Measurements from ENCODE around the gene CHTF18. TPM values are rescaled to one million over a fixed set of nuclear protein-coding genes. Genes with fewer than 3 reads are reported as not detected.

The CHTF18 gene
- total and polyA plus RNA-seq, 4 donors = 7.5 to 17.4 (median 14.9) TPM

DNA sequence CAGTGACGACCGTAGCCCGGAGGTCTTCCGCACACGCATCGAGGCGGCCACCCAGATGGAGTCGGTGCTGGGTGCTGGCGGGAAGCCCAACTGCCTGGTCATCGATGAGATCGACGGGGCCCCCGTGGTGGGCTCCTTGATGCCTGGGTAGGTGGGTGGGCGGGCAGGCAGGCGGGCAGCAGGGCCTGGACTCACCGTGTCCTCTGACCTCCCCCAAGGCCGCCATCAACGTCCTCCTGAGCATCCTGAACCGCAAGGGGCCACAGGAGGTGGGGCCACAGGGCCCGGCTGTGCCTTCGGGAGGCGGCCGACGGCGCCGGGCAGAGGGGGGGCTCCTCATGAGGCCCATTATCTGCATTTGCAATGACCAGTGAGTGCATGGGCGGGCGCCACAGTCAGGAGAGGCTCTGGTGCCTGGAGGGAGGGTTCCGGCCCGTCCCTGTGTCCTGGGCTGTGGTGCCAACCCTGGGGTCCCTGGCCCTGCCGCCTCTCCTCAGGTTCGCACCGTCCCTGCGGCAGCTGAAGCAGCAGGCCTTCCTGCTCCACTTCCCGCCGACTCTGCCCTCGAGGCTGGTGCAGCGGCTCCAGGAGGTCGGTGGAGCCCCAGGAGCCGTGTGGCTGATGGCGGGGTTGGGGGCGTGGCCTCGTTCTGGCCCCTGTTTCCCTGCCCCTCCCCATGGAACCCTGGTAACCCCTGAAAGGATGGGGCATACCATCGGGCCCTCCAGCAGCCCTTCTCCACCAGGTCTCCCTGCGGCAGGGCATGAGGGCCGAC, 4.0 kb downstream of the CHTF18 start:
- H3K27ac ChIP-seq (ENCODE audit: low read depth in 1 of 2, low read length in 1 of 2) = no peak overlapping the region
- no peak for DNase-seq
- H3K27me3 ChIP-seq (ENCODE audit: control insufficient read depth in 3 of 3, insufficient read depth in 3 of 3, low read length in 2 of 3) = peaks cover 0 to 3% (median 0%) of the 10 kb centered on the region in 3 donors
- no peaks in the 10 kb centered on the region for H3K9me3 ChIP-seq (ENCODE audit: control insufficient read depth in 4 of 4, insufficient read depth in 3 of 4, low read length in 3 of 4)
- ATAC-seq (ENCODE audit: insufficient read depth, low FRiP score) = no peak
- H3K4me1 ChIP-seq (ENCODE audit: control insufficient read depth in 5 of 5, insufficient read depth in 5 of 5, low read length in 5 of 5) = peaks cover 0 to 13% (median 0%) of the 10 kb centered on the region in 5 donors
- H3K9ac ChIP-seq (ENCODE audit: insufficient read depth in 1 of 2, low read length in 2 of 2) = no peak overlapping the region
- peaks cover 0 to 10% (median 0%) of the 10 kb centered on the region in 4 donors for H3K36me3 ChIP-seq (ENCODE audit: control insufficient read depth in 4 of 4, insufficient read depth in 4 of 4, low read length in 4 of 4)
- TF ChIP-seq, protein P1, sequence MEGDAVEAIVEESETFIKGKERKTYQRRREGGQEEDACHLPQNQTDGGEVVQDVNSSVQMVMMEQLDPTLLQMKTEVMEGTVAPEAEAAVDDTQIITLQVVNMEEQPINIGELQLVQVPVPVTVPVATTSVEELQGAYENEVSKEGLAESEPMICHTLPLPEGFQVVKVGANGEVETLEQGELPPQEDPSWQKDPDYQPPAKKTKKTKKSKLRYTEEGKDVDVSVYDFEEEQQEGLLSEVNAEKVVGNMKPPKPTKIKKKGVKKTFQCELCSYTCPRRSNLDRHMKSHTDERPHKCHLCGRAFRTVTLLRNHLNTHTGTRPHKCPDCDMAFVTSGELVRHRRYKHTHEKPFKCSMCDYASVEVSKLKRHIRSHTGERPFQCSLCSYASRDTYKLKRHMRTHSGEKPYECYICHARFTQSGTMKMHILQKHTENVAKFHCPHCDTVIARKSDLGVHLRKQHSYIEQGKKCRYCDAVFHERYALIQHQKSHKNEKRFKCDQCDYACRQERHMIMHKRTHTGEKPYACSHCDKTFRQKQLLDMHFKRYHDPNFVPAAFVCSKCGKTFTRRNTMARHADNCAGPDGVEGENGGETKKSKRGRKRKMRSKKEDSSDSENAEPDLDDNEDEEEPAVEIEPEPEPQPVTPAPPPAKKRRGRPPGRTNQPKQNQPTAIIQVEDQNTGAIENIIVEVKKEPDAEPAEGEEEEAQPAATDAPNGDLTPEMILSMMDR (IDR thresholded peaks at IDR 0.05; ENCODE audit: control extremely low read depth, extremely low read depth) = no peak
- WGBS, 2 donors = 93 to 94% methylated on average over 38 to 46 of the region's 46 CpGs
- no peak overlapping the region for H3K4me3 ChIP-seq

DNA sequence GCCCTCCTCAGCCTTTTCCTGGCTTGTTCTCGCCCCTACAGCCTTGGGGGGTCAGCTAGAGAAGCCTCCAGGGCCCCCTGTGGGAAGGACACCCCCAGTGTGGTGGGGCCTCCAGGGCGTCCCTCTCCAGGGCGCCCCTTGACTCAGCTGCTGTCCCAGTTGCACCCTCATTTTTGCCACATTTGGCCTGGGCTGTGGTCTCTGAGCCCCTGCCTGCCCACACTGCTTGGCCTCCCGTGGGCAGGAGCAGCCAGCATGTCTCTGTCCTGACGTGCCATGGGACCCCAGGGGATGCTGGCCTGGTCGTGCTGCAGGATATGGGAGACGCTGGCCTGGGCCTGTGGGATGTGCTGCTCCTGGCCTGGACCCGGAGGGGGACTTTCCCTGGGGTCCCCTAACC, 5.0 kb downstream of the CHTF18 start:
- peaks cover 0 to 3% (median 0%) of the 10 kb centered on the region in 4 donors for H3K9me3 ChIP-seq (ENCODE audit: control insufficient read depth in 4 of 4, insufficient read depth in 3 of 4, low read length in 3 of 4)
- H3K27me3 ChIP-seq (ENCODE audit: control insufficient read depth in 3 of 3, insufficient read depth in 3 of 3, low read length in 2 of 3) = peaks cover 0 to 7% (median 0%) of the 10 kb centered on the region in 3 donors
- no peak overlapping the region for H3K9ac ChIP-seq (ENCODE audit: insufficient read depth in 1 of 2, low read length in 2 of 2)
- 92 to 94% methylated on average over 8 of the region's 8 CpGs for WGBS, 2 donors
- ATAC-seq (ENCODE audit: insufficient read depth, low FRiP score) = no peak
- no peak for DNase-seq
- H3K4me3 ChIP-seq = no peak overlapping the region
- no peak overlapping the region for H3K27ac ChIP-seq (ENCODE audit: low read depth in 1 of 2, low read length in 1 of 2)
- peaks cover 0 to 10% (median 0%) of the 10 kb centered on the region in 4 donors for H3K36me3 ChIP-seq (ENCODE audit: control insufficient read depth in 4 of 4, insufficient read depth in 4 of 4, low read length in 4 of 4)
- peaks cover 0 to 10% (median 0%) of the 10 kb centered on the region in 5 donors for H3K4me1 ChIP-seq (ENCODE audit: control insufficient read depth in 5 of 5, insufficient read depth in 5 of 5, low read length in 5 of 5)
- TF ChIP-seq, protein P1 (IDR thresholded peaks at IDR 0.05; ENCODE audit: control extremely low read depth, extremely low read depth) = no peak

DNA sequence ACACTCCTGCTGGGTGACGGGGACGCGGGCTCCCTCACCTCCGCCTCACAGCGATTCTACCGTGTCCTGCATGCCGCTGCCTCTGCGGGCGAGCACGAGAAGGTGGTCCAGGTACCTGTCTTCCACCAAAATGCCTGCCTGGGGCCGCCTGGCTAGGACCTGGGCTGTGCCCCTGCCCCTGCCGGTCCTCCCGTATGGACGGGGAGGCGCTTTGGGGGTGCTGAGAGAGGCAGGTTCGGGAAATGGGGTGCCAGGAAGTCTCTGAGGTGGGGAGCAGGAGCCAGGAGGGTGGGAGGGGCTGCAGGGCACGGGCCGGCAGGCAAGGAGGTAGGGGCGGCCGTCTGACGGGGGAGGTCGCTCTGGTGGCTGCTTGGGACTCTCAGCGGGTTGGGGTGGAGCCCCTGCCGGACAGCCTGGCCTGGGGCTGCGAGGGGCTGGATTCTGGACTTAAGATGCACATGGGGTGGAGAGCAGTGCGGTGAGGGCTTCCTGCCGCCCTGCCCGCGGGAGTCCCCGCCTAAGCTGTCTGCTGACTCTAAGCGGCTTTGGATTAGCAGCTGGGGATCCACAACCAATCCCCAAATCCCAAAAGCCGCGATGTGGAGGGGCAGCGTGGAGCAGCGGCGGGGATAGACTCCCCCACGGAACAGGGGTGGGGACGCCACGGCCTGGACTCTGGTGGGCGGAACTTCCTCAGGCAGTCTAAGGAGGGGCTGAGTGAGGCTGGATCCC, 5.8 kb downstream of the CHTF18 start:
- Histone ChIP-seq H3K36me3 (ENCODE audit: control insufficient read depth in 4 of 4, insufficient read depth in 4 of 4, low read length in 4 of 4) (peaks cover 0 to 10% (median 0%) of the 10 kb centered on the region in 4 donors), H3K4me3 (no peak overlapping the region), H3K9ac (ENCODE audit: insufficient read depth in 1 of 2, low read length in 2 of 2) (no peak overlapping the region), H3K27ac (ENCODE audit: low read depth in 1 of 2, low read length in 1 of 2) (no peak overlapping the region), H3K27me3 (ENCODE audit: control insufficient read depth in 3 of 3, insufficient read depth in 3 of 3, low read length in 2 of 3) (peaks cover 0 to 7% (median 3%) of the 10 kb centered on the region in 3 donors), H3K9me3 (ENCODE audit: control insufficient read depth in 4 of 4, insufficient read depth in 3 of 4, low read length in 3 of 4) (peaks cover 0 to 3% (median 0%) of the 10 kb centered on the region in 4 donors), H3K4me1 (ENCODE audit: control insufficient read depth in 5 of 5, insufficient read depth in 5 of 5, low read length in 5 of 5) (peaks cover 0 to 5% (median 0%) of the 10 kb centered on the region in 5 donors)
- TF ChIP-seq, protein P1 (IDR thresholded peaks at IDR 0.05; ENCODE audit: control extremely low read depth, extremely low read depth) = no peak
- 91 to 93% methylated on average over 40 of the region's 40 CpGs for WGBS, 2 donors
- ATAC-seq (ENCODE audit: insufficient read depth, low FRiP score) (no peak), DNase-seq (no peak)

All from lung (tissue), 12 donors.